Heart left ventricle (tissue), 13 donors: ENCODE results near the gene HID1.

Experiments used
- POLR2A ChIP-seq, 2 donors: fragments of 450-650 bp; IDR thresholded peaks; one replicate each; pipeline ENCODE4 v1.6.1; 2017; ENCODE audit warnings: antibody characterized with exemption in 2 of 2, mild to moderate bottlenecking in 2 of 2, moderate library complexity in 2 of 2
- TF ChIP-seq, protein P1 (sequence below), 12 donors: fragments of 200-600 bp; sonication (generic) in 4 of 12; IDR thresholded peaks; one replicate each; pipeline versions ENCODE4 v1.5.0 to v1.8.0; 2018 to 2022; ENCODE audit warnings: antibody characterized with exemption in 12 of 12, mild to moderate bottlenecking in 5 of 12
- donor health status: ischemic (EF 13 %, LVEDD 7.1; RV severe dilation, severe dysfunction).
- donor health status: DM: no; HTN: yes; CAD: no.
- donor health status: DM: no; HTN: no; CAD: no.
- donor health status: ischemic (EF 25% LVEDD 6.9; RV normal size, moderate dysfunction).
- donor health status: ischemic (EF 25% LVEDD 5.7; RV mildly dilated, moderate dysfunction).
- donor health status: ischemic (EF 35%, LVEDD 5.7; RV mildly dilated, moderate dysfunction).
- donor health status: nonischemic (EF 11% LVEDD 7.7; RV severe dilation, severe dysfunction).
- donor health status: DM: yes; HTN: yes; CAD: no.
- donor health status: PGD.
- donor health status: ischemic (EF 29% LVEDD 5.4; RV normal size, mild dysfunction).
- donor health status: nonischemic (EF 23%, LVEDD 6.1; RV moderate dilation, normal function).

DNA sequence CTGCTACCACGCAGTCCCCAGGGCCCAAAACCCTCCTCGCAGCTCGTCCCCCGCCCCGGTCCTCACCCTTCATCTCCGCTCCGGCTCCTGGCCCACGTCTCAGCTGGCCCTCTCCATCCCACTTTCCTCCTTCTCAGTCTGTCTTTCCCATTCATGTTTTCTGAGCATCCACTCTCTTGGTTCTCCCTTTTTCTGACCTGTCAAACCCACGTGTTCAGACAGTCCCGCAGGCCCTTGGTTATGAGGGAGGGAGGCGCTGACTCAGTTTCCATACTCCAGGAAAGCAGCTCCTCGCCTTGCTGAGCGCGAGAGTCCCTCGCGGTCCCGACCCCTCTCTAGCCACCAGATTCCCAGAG, 392 bp upstream of the HID1 start:
- TF ChIP-seq, protein P1, sequence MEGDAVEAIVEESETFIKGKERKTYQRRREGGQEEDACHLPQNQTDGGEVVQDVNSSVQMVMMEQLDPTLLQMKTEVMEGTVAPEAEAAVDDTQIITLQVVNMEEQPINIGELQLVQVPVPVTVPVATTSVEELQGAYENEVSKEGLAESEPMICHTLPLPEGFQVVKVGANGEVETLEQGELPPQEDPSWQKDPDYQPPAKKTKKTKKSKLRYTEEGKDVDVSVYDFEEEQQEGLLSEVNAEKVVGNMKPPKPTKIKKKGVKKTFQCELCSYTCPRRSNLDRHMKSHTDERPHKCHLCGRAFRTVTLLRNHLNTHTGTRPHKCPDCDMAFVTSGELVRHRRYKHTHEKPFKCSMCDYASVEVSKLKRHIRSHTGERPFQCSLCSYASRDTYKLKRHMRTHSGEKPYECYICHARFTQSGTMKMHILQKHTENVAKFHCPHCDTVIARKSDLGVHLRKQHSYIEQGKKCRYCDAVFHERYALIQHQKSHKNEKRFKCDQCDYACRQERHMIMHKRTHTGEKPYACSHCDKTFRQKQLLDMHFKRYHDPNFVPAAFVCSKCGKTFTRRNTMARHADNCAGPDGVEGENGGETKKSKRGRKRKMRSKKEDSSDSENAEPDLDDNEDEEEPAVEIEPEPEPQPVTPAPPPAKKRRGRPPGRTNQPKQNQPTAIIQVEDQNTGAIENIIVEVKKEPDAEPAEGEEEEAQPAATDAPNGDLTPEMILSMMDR (IDR thresholded peaks at IDR 0.05), result no peak
- TF ChIP-seq POLR2A (IDR thresholded peaks at IDR 0.05), result no peak
